Transverse colon (tissue), 4 donors: ENCODE results near the gene HS3ST5. TPM values are rescaled to one million over a fixed set of nuclear protein-coding genes. Genes with fewer than 3 reads are reported as not detected.

Source experiments
- DNase-seq: peaks from one replicate; pipeline ENCODE4 v3.0.0-alpha.2; 2019
- H3K27ac ChIP-seq, 4 donors: fragments of 200-600 bp; sonication (generic); 2 replicates each; pipeline ENCODE4 v1.5.1; 2016 to 2018; ENCODE audit warnings: inconsistent platforms in 4 of 4
- H3K27me3 ChIP-seq: fragments of 200-600 bp; sonication (generic); 2 replicates; pipeline ENCODE4 v1.5.1; 2017; ENCODE audit warnings: inconsistent platforms
- H3K36me3 ChIP-seq, 4 donors: fragments of 200-600 bp; sonication (generic); 2 replicates each; pipeline ENCODE4 v1.5.1; 2017 to 2019; ENCODE audit warnings: inconsistent platforms in 4 of 4
- H3K4me1 ChIP-seq, 4 donors: fragments of 200-600 bp; sonication (generic); 2 replicates each; pipeline ENCODE4 v1.5.1; 2017 to 2020; ENCODE audit warnings: inconsistent platforms in 4 of 4
- H3K4me3 ChIP-seq, 4 donors: fragments of 200-600 bp; sonication (generic); 1 replicate in 1 of 4; 2 replicates in 3 of 4; pipeline versions ENCODE4 v1.5.1 to v1.6.1; 2017 to 2019; ENCODE audit warnings: inconsistent platforms in 4 of 4
- H3K9me3 ChIP-seq, 2 donors: fragments of 200-600 bp; sonication (generic); 2 replicates each; pipeline ENCODE4 v1.5.1; 2017 to 2019; ENCODE audit warnings: inconsistent platforms in 2 of 2
- EP300 ChIP-seq: sonication (generic); formaldehyde crosslinking; IDR thresholded peaks from one replicate; pipeline ENCODE4 v1.6.1; 2017; ENCODE audit warnings: antibody characterized with exemption, low read depth
- POLR2A ChIP-seq: fragments of 450-650 bp; IDR thresholded peaks from one replicate; pipeline ENCODE4 v1.6.1; 2016; ENCODE audit warnings: antibody characterized with exemption, mild to moderate bottlenecking, moderate library complexity
- POLR2AphosphoS5 ChIP-seq, 3 donors: sonication (generic); formaldehyde crosslinking; IDR thresholded peaks; one replicate each; pipeline ENCODE4 v1.6.1; 2016; ENCODE audit warnings: antibody characterized with exemption in 3 of 3
- WGBS, 2 donors: methylation state at CpG; one replicate each; pipeline ENCODE4 v1.1.5; 2018; ENCODE audit warnings: low coverage in 1 of 2; 5-methylcytosine and 5-hydroxymethylcytosine counted together
- in situ Hi-C, 4 donors: fragments of 200-750 bp; cut with MboI; loops; one replicate each; pipeline versions ENCODE4 v1.15.0 to v1.15.1; 2017; ENCODE audit warnings: low sequenced_read_pairs in 3 of 4, low pct_ligation_motif_present in 1 of 4, low pct_unique_long_range_greater_than_20kb in 1 of 4
- intact Hi-C: fragments of 100-400 bp; cut with DNase I; formaldehyde crosslinking; loops from one replicate; pipeline ENCODE4 v1.15.1; 2023; ENCODE audit warnings: low total_unique reads
- total RNA-seq, 4 donors: library from RNA; depleted of rRNA; stranded (reverse); fragments of >200 nt; gene quantifications; one replicate each; pipeline ENCODE4 v1.1.0, GENCODE V29; 2016
- TF ChIP-seq, protein P1 (sequence below), 5 experiments: fragments of 200-600 bp in 3 of 5; fragments of 450-650 bp in 2 of 5; sonication (generic) in 3 of 5; IDR thresholded peaks; 1 replicate in 2 of 5; 2 replicates in 3 of 5; pipeline ENCODE4 v1.5.1; 2016 to 2017; ENCODE audit warnings: antibody characterized with exemption in 5 of 5, inconsistent platforms in 3 of 5, mild to moderate bottlenecking in 2 of 5, moderate library complexity in 1 of 5

HS3ST5 gene
- total RNA-seq, 4 donors from 2014 or later: 0.27 to 0.32 TPM; not detected in 2

DNA sequence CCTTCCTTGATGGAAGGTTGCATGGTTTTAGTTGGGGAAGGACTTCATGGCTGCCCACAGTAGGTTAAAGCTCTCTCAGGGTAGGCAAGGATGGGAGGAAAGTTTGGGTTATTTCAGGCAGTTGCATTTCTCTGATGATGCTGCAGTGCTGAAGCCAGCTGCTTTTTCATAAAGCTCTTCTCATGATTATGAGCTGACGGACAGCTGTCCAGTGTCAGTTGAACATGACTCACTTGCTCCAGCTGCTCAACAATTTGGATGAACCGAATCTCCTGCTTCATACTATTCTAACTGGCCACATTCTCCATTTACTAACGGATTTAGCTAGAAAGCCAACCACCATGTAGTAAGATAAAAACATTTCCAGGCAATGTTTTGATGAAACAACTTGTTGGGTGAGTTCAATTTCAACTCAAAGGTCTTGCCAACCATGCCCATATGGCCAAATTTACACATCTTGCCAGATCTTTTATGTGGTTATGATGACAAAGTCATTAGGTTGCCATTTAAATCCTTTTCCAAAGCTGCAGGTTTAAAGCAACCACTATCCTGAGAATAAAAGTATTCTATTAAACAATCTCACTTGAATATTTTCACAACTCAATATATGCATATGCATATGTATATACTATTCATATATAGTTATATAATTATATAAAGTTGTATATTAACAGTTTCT, 125.9 kb downstream of the HS3ST5 start:
- in situ Hi-C loops (no loop called here), intact Hi-C loops (no loop called here)
- TF ChIP-seq POLR2AphosphoS5 (IDR thresholded peaks at IDR 0.05) (no peak), POLR2A (no peak), EP300 (no peak)
- TF ChIP-seq, protein P1, sequence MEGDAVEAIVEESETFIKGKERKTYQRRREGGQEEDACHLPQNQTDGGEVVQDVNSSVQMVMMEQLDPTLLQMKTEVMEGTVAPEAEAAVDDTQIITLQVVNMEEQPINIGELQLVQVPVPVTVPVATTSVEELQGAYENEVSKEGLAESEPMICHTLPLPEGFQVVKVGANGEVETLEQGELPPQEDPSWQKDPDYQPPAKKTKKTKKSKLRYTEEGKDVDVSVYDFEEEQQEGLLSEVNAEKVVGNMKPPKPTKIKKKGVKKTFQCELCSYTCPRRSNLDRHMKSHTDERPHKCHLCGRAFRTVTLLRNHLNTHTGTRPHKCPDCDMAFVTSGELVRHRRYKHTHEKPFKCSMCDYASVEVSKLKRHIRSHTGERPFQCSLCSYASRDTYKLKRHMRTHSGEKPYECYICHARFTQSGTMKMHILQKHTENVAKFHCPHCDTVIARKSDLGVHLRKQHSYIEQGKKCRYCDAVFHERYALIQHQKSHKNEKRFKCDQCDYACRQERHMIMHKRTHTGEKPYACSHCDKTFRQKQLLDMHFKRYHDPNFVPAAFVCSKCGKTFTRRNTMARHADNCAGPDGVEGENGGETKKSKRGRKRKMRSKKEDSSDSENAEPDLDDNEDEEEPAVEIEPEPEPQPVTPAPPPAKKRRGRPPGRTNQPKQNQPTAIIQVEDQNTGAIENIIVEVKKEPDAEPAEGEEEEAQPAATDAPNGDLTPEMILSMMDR (IDR thresholded peaks at IDR 0.05): no peak
- Histone ChIP-seq H3K4me1 (no peaks in the 10 kb centered on the region), H3K27me3 (no peaks in the 10 kb centered on the region), H3K4me3 (no peak overlapping the region), H3K9me3 (no peaks in the 10 kb centered on the region), H3K27ac (no peak overlapping the region), H3K36me3 (no peaks in the 10 kb centered on the region)
- WGBS, 2 donors: 70 to 75% methylated on average over 2 to 3 of the region's 3 CpGs
- DNase-seq: no peak

DNA sequence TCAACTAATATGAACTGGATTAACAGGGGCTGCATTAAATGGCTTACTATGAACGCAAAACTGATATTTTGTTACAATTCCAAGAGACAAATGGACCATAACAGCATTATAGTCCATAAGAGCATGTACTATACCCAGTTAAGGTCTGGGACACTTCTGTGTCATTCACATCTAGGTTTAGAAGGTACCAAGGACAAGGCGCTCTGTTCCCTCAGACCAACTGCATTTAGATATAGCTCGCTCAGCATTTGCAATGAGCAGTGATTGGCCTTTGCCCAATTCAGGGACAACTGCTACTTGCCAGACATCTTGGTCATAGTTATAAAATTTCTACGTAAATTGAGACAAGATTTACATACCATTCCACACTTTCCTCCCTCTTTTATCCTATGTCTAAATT, 132.4 kb downstream of the HS3ST5 start:
- WGBS, 2 donors: 87 to 89% methylated on average over 3 to 4 of the region's 4 CpGs
- no peak for DNase-seq
- TF ChIP-seq EP300: no peak

DNA sequence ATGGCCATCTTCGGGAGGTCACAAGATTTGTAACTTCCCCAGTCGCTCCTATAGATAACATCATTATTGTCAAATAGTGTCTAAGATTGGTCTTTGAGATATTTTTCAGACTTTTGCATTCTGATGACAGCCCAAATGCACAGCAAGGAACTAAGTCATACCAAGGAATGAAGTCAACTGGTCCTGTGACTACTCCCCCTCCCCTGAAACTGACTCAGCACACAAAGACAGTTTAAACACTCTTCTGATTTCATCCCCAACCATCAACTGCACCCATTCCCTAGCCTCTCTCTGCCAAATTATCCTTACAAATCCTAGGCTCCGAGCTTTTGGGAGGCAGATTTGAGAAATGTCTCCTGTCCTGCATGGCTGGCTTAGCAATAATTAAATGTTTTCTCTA, 139.4 kb downstream of the HS3ST5 start:
- Histone ChIP-seq H3K4me3 (no peak overlapping the region), H3K4me1 (no peaks in the 10 kb centered on the region), H3K27ac (no peak overlapping the region), H3K36me3 (no peaks in the 10 kb centered on the region), H3K27me3 (no peaks in the 10 kb centered on the region), H3K9me3 (no peaks in the 10 kb centered on the region)
- DNase-seq: no peak
- in situ Hi-C loops: no loop called here
- TF ChIP-seq POLR2AphosphoS5 (IDR thresholded peaks at IDR 0.05) (no peak), POLR2A (no peak), EP300 (no peak)
- TF ChIP-seq, protein P1 (IDR thresholded peaks at IDR 0.05): no peak
- intact Hi-C loops: no loop called here
- WGBS, 2 donors: 79 to 87% methylated on average over 3 of the region's 3 CpGs

More for the DNA sequence above, 132.4 kb downstream of the HS3ST5 start:
- Histone ChIP-seq H3K4me1 (no peaks in the 10 kb centered on the region), H3K27ac (no peak overlapping the region), H3K36me3 (no peaks in the 10 kb centered on the region), H3K4me3 (no peak overlapping the region), H3K9me3 (no peaks in the 10 kb centered on the region), H3K27me3 (no peaks in the 10 kb centered on the region)
- in situ Hi-C loops (no loop called here), intact Hi-C loops (no loop called here)

DNA sequence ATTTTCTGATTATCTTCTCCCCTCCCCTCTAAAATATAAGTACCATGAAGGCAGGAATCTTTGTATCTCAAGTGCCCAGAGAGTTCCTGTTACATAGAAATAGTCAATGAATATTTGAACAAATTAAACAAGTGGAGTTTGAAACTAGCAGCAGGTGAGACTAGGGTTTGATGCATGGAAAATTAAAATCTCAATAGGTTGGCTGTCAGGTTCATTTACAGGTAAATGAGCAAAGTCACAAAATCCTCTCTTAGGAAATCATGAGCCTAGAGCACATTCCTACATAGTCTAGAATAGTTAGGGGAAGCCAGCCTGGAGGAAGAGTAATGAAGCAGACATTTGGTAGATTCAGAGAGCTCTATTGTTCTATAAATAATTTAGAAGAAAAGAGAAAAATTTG, 140.4 kb downstream of the HS3ST5 start:
- DNase-seq: no peak
- intact Hi-C loops: no loop called here
- Histone ChIP-seq H3K27me3 (no peaks in the 10 kb centered on the region), H3K9me3 (no peaks in the 10 kb centered on the region), H3K4me3 (no peak overlapping the region), H3K4me1 (no peaks in the 10 kb centered on the region), H3K27ac (no peak overlapping the region), H3K36me3 (no peaks in the 10 kb centered on the region)
- in situ Hi-C loops: no loop called here
- TF ChIP-seq EP300 (no peak), POLR2AphosphoS5 (IDR thresholded peaks at IDR 0.05) (no peak), POLR2A (no peak)
- TF ChIP-seq, protein P1 (IDR thresholded peaks at IDR 0.05): no peak

DNA sequence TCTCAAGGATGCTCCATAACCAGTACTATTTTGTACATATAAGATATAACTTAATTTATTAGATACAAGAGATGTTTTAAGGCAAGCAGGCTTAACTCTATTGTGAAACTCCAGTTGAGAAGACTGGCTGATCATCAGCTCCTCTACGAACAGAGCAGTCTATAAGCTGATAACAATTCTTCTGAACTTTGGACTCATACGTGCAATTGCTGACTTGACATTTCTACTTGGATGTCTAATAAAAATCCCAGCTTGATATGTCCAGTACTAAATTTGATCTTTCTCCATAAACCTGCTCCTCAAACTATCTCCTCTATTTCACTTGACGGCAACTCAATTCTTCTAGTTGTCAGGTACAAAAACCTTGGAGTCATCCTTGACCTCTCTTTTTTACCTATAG, 141.9 kb downstream of the HS3ST5 start:
- Histone ChIP-seq H3K36me3 (no peaks in the 10 kb centered on the region), H3K9me3 (no peaks in the 10 kb centered on the region), H3K27me3 (no peaks in the 10 kb centered on the region), H3K4me3 (no peak overlapping the region), H3K27ac (no peak overlapping the region), H3K4me1 (no peaks in the 10 kb centered on the region)
- intact Hi-C loops: no loop called here
- TF ChIP-seq, protein P1 (IDR thresholded peaks at IDR 0.05): no peak
- in situ Hi-C loops: no loop called here
- DNase-seq: no peak
- WGBS, 2 donors: 69 to 72% methylated on average over 3 of the region's 3 CpGs
